ENCODE results near the gene GTF2H4.

The GTF2H4 gene

GRCh38 chr6:30917041-30917440, 9.0 kb downstream of the GTF2H4 start:
- Histone ChIP-seq H2BK12ac (ENCODE audit: low read length) (no peak overlapping the region), H2BK120ac (ENCODE audit: insufficient read depth, low read length, poor library complexity) (no peak overlapping the region), H3K23ac (ENCODE audit: low read length) (no peak overlapping the region), H2AFZ (ENCODE audit: insufficient read depth, low read length, poor library complexity) (no peak overlapping the region), H3K4me2 (ENCODE audit: low read length) (no peak overlapping the region), H3K18ac (ENCODE audit: low read length) (no peak overlapping the region), H3K36me3 (ENCODE audit: control insufficient read depth in 1 of 2, insufficient read depth in 2 of 2, low read length in 2 of 2) (peaks cover 27 to 36% of the 10 kb centered on the region in 2 experiments), H3K14ac (ENCODE audit: low read length) (no peak overlapping the region), H3K4ac (ENCODE audit: low read depth, low read length) (no peak overlapping the region), H4K91ac (ENCODE audit: low read depth, low read length) (no peak overlapping the region), H4K8ac (ENCODE audit: low read depth, low read length) (no peak overlapping the region), H3K79me1 (ENCODE audit: low read length) (peaks cover 6% of the 10 kb centered on the region), H3K79me2 (ENCODE audit: control insufficient read depth, insufficient read depth, low read length, poor library complexity) (peaks cover 4% of the 10 kb centered on the region), H3K9ac (ENCODE audit: low read length) (no peak overlapping the region), H2BK5ac (ENCODE audit: low read depth, low read length, poor library complexity) (no peak overlapping the region), H3K9me3 (ENCODE audit: insufficient read depth, low read depth, low read length) (no peaks in the 10 kb centered on the region), H2AK5ac (ENCODE audit: low read length) (no peak overlapping the region), H3K4me3 (ENCODE audit: low read depth, low read length) (no peak overlapping the region), H4K12ac (ENCODE audit: low read depth, low read length) (no peak overlapping the region), H3K27ac (ENCODE audit: low read depth, low read length) (no peak overlapping the region), H3K4me1 (ENCODE audit: control insufficient read depth in 1 of 2, insufficient read depth in 2 of 2, low read length in 2 of 2) (peaks cover 4 to 8% of the 10 kb centered on the region in 2 experiments), H3K27me3 (ENCODE audit: insufficient read depth, low read length) (no peaks in the 10 kb centered on the region)
- WGBS (ENCODE audit: extremely low coverage, insufficient coverage, insufficient read length) = no CpG with 5 or more reads among the region's 7 CpGs
- DNase-seq = no peak

GRCh38 chr6:30917487-30917886, 9.5 kb downstream of the GTF2H4 start:
- Histone ChIP-seq H3K27me3 (ENCODE audit: insufficient read depth, low read length) (no peaks in the 10 kb centered on the region), H2BK12ac (ENCODE audit: low read length) (no peak overlapping the region), H2AFZ (ENCODE audit: insufficient read depth, low read length, poor library complexity) (no peak overlapping the region), H2BK5ac (ENCODE audit: low read depth, low read length, poor library complexity) (no peak overlapping the region), H3K4me2 (ENCODE audit: low read length) (no peak overlapping the region), H3K36me3 (ENCODE audit: control insufficient read depth in 1 of 2, insufficient read depth in 2 of 2, low read length in 2 of 2) (peaks cover 26 to 36% of the 10 kb centered on the region in 2 experiments), H3K79me2 (ENCODE audit: control insufficient read depth, insufficient read depth, low read length, poor library complexity) (peaks cover 4% of the 10 kb centered on the region), H2BK120ac (ENCODE audit: insufficient read depth, low read length, poor library complexity) (no peak overlapping the region), H3K4ac (ENCODE audit: low read depth, low read length) (no peak overlapping the region), H3K9ac (ENCODE audit: low read length) (no peak overlapping the region), H3K18ac (ENCODE audit: low read length) (no peak overlapping the region), H3K4me1 (ENCODE audit: control insufficient read depth in 1 of 2, insufficient read depth in 2 of 2, low read length in 2 of 2) (peaks cover 4 to 11% of the 10 kb centered on the region in 2 experiments), H3K23ac (ENCODE audit: low read length) (no peak overlapping the region), H3K4me3 (ENCODE audit: low read depth, low read length) (no peak overlapping the region), H2AK5ac (ENCODE audit: low read length) (no peak overlapping the region), H3K14ac (ENCODE audit: low read length) (no peak overlapping the region), H3K79me1 (ENCODE audit: low read length) (peaks cover 6% of the 10 kb centered on the region), H4K91ac (ENCODE audit: low read depth, low read length) (no peak overlapping the region), H4K8ac (ENCODE audit: low read depth, low read length) (no peak overlapping the region), H3K9me3 (ENCODE audit: insufficient read depth, low read depth, low read length) (no peaks in the 10 kb centered on the region), H4K12ac (ENCODE audit: low read depth, low read length) (no peak overlapping the region), H3K27ac (ENCODE audit: low read depth, low read length) (no peak overlapping the region)
- no CpG with 5 or more reads among the region's 8 CpGs for WGBS (ENCODE audit: extremely low coverage, insufficient coverage, insufficient read length)
- no peak for DNase-seq

- Histone ChIP-seq H2AK5ac (ENCODE audit: low read length) (no peak overlapping the region), H4K91ac (ENCODE audit: low read depth, low read length) (no peak overlapping the region), H3K4me1 (ENCODE audit: control insufficient read depth in 1 of 2, insufficient read depth in 2 of 2, low read length in 2 of 2) (peaks cover 1 to 9% of the 10 kb centered on the region in 2 experiments), H3K36me3 (ENCODE audit: control insufficient read depth in 1 of 2, insufficient read depth in 2 of 2, low read length in 2 of 2) (peaks cover 33 to 44% of the 10 kb centered on the region in 2 experiments), H3K9me3 (ENCODE audit: insufficient read depth, low read depth, low read length) (no peaks in the 10 kb centered on the region), H3K79me2 (ENCODE audit: control insufficient read depth, insufficient read depth, low read length, poor library complexity) (peaks cover 4% of the 10 kb centered on the region), H3K9ac (ENCODE audit: low read length) (no peak overlapping the region), H2AFZ (ENCODE audit: insufficient read depth, low read length, poor library complexity) (no peak overlapping the region), H3K4me3 (ENCODE audit: low read depth, low read length) (no peak overlapping the region), H4K12ac (ENCODE audit: low read depth, low read length) (no peak overlapping the region), H2BK120ac (ENCODE audit: insufficient read depth, low read length, poor library complexity) (no peak overlapping the region), H3K23ac (ENCODE audit: low read length) (no peak overlapping the region), H3K14ac (ENCODE audit: low read length) (no peak overlapping the region), H3K4ac (ENCODE audit: low read depth, low read length) (no peak overlapping the region), H3K27ac (ENCODE audit: low read depth, low read length) (no peak overlapping the region), H3K27me3 (ENCODE audit: insufficient read depth, low read length) (no peaks in the 10 kb centered on the region), H3K18ac (ENCODE audit: low read length) (no peak overlapping the region), H2BK5ac (ENCODE audit: low read depth, low read length, poor library complexity) (no peak overlapping the region), H2BK12ac (ENCODE audit: low read length) (no peak overlapping the region), H3K79me1 (ENCODE audit: low read length) (peaks cover 5% of the 10 kb centered on the region), H4K8ac (ENCODE audit: low read depth, low read length) (no peak overlapping the region), H3K4me2 (ENCODE audit: low read length) (no peak overlapping the region)
- no CpG with 5 or more reads among the region's 8 CpGs for WGBS (ENCODE audit: extremely low coverage, insufficient coverage, insufficient read length)
- DNase-seq = no peak
Observed at GRCh38 chr6:30918670-30919069, 10.7 kb downstream of the GTF2H4 start.

- H3K4ac ChIP-seq (ENCODE audit: low read depth, low read length) = no peak overlapping the region
- H2BK120ac ChIP-seq (ENCODE audit: insufficient read depth, low read length, poor library complexity) = no peak overlapping the region
- no peaks in the 10 kb centered on the region for H3K79me2 ChIP-seq (ENCODE audit: control insufficient read depth, insufficient read depth, low read length, poor library complexity)
- H3K27me3 ChIP-seq (ENCODE audit: insufficient read depth, low read length) = no peaks in the 10 kb centered on the region
- no peak overlapping the region for H4K8ac ChIP-seq (ENCODE audit: low read depth, low read length)
- no CpG with 5 or more reads among the region's 7 CpGs for WGBS (ENCODE audit: extremely low coverage, insufficient coverage, insufficient read length)
- H3K4me3 ChIP-seq (ENCODE audit: low read depth, low read length) = no peak overlapping the region
- H2AK5ac ChIP-seq (ENCODE audit: low read length) = no peak overlapping the region
- no peak overlapping the region for H3K14ac ChIP-seq (ENCODE audit: low read length)
- no peak overlapping the region for H2BK5ac ChIP-seq (ENCODE audit: low read depth, low read length, poor library complexity)
- peaks cover 0 to 4% of the 10 kb centered on the region in 2 experiments for H3K4me1 ChIP-seq (ENCODE audit: control insufficient read depth in 1 of 2, insufficient read depth in 2 of 2, low read length in 2 of 2)
- H4K91ac ChIP-seq (ENCODE audit: low read depth, low read length) = no peak overlapping the region
- H3K9me3 ChIP-seq (ENCODE audit: insufficient read depth, low read depth, low read length) = no peaks in the 10 kb centered on the region
- H3K4me2 ChIP-seq (ENCODE audit: low read length) = no peak overlapping the region
- no peak for DNase-seq
- peaks cover 38 to 55% of the 10 kb centered on the region in 2 experiments for H3K36me3 ChIP-seq (ENCODE audit: control insufficient read depth in 1 of 2, insufficient read depth in 2 of 2, low read length in 2 of 2)
- H4K12ac ChIP-seq (ENCODE audit: low read depth, low read length) = no peak overlapping the region
- H3K18ac ChIP-seq (ENCODE audit: low read length) = no peak overlapping the region
- no peak overlapping the region for H2BK12ac ChIP-seq (ENCODE audit: low read length)
- H3K79me1 ChIP-seq (ENCODE audit: low read length) = no peaks in the 10 kb centered on the region
- H3K23ac ChIP-seq (ENCODE audit: low read length) = no peak overlapping the region
- H3K27ac ChIP-seq (ENCODE audit: low read depth, low read length) = no peak overlapping the region
- no peak overlapping the region for H3K9ac ChIP-seq (ENCODE audit: low read length)
- H2AFZ ChIP-seq (ENCODE audit: insufficient read depth, low read length, poor library complexity) = no peak overlapping the region
Observed at GRCh38 chr6:30922447-30922852, 14.4 kb downstream of the GTF2H4 start.
